ENCODE measurements around the gene ATP8A1.

ATP8A1 gene

GRCh38 chr4:42417550-42417949, 239.4 kb downstream of the ATP8A1 start:
- no peak for DNase-seq

GRCh38 chr4:42416017-42416416, 240.9 kb downstream of the ATP8A1 start:
- DNase-seq, result no peak

GRCh38 chr4:42415281-42415680, 241.6 kb downstream of the ATP8A1 start:
- DNase-seq, result no peak

GRCh38 chr4:42412251-42412650, 244.7 kb downstream of the ATP8A1 start:
- DNase-seq, result no peak

- no peak for DNase-seq
Measured at GRCh38 chr4:42411803-42412202, 245.1 kb downstream of the ATP8A1 start.

GRCh38 chr4:42410446-42410845, 246.5 kb downstream of the ATP8A1 start:
- DNase-seq, result no peak

GRCh38 chr4:42404001-42404400, 252.9 kb downstream of the ATP8A1 start:
- DNase-seq, result no peak

GRCh38 chr4:42401171-42401570, 255.7 kb downstream of the ATP8A1 start:
- DNase-seq, result no peak

- no peak for DNase-seq
Measured at GRCh38 chr4:42399393-42399792, 257.5 kb downstream of the ATP8A1 start.

GRCh38 chr4:42398871-42399331, 258.0 kb downstream of the ATP8A1 start:
- DNase-seq, result no peak

- no peak for DNase-seq
Measured at GRCh38 chr4:42398171-42398870, 258.6 kb downstream of the ATP8A1 start.

- DNase-seq, result peak in 3 of 56 donors; percentile 4 to 25 (median 5)
Measured at GRCh38 chr4:42397635-42398170, 259.2 kb downstream of the ATP8A1 start.

- no peak for DNase-seq
Measured at GRCh38 chr4:42396752-42397634, 259.9 kb downstream of the ATP8A1 start, which contains the start of gene SHISA3. Gene SHISA3 (plus strand): TSS chr4:42397488. CDS start chr4:42398057, 569 bp downstream.

- DNase-seq, result no peak
Measured at GRCh38 chr4:42396361-42396751, 260.5 kb downstream of the ATP8A1 start.

- DNase-seq, result no peak
Measured at GRCh38 chr4:42395595-42395994, 261.3 kb downstream of the ATP8A1 start.

GRCh38 chr4:42392436-42392835, 264.5 kb downstream of the ATP8A1 start:
- no peak for DNase-seq

GRCh38 chr4:42391981-42392380, 264.9 kb downstream of the ATP8A1 start:
- DNase-seq, result no peak

- no peak for DNase-seq
Measured at GRCh38 chr4:42391355-42391664, 265.6 kb downstream of the ATP8A1 start.

GRCh38 chr4:42390622-42391354, 266.1 kb downstream of the ATP8A1 start:
- DNase-seq, result no peak

GRCh38 chr4:42385516-42385915, 271.4 kb downstream of the ATP8A1 start:
- no peak for DNase-seq

GRCh38 chr4:42381666-42382065, 275.2 kb downstream of the ATP8A1 start:
- no peak for DNase-seq

- no peak for DNase-seq
Measured at GRCh38 chr4:42377497-42377896, 279.4 kb downstream of the ATP8A1 start.
